Activated T-cell treated with anti-CD3 and anti-CD28 coated beads, Interleukin-2, amount 50 U/mL, for 24 hours (primary cell): ENCODE results near the gene ETV4.
"Not testable (repeated sequence)": the region's sequence is repeated elsewhere in the genome, so short reads cannot be mapped to it uniquely, and the experiment has no call there.

ENCODE experiments used
- DNase-seq: peaks from one replicate; pipeline ENCODE4 v3.0.0-alpha.2; 2020
- H3K27ac Mint-ChIP-seq: 2 replicates; pipeline ENCODE4 v1.8.0; 2020; ENCODE audit warnings: mild to moderate bottlenecking, mixed read lengths
- H3K27me3 Mint-ChIP-seq: 2 replicates; pipeline ENCODE4 v1.8.0; 2020; ENCODE audit warnings: mixed read lengths
- H3K36me3 Mint-ChIP-seq: 2 replicates; pipeline ENCODE4 v1.8.0; 2020; ENCODE audit warnings: low read depth, mixed read lengths
- H3K4me1 Mint-ChIP-seq: 2 replicates; pipeline ENCODE4 v1.8.0; 2020; ENCODE audit warnings: low read depth, mixed read lengths
- H3K4me3 Mint-ChIP-seq: 2 replicates; pipeline ENCODE4 v1.8.0; 2020; ENCODE audit warnings: mild to moderate bottlenecking, moderate library complexity, mixed read lengths
- H3K9me3 Mint-ChIP-seq: 2 replicates; pipeline ENCODE4 v1.8.0; 2020; ENCODE audit warnings: mixed read lengths

Gene ETV4

DNA sequence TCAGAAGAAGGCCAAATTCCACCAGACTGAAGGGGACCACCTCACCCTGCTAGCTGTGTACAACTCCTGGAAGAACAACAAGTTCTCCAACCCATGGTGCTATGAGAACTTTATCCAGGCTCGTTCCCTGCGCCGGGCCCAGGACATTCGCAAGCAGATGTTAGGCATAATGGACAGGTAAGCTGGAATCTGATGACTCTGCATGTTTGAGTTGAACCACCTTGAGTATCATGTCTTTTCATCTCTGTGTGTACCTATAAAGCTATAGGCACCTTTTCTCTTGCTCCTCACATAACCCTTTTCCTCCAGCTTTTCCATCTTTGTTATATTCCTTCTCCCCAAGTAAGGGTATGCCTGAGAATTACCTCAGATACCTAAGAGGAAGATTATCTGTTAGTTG lies 24.8 kb downstream of the ETV4 start:
- H3K4me3 Mint-ChIP-seq, result no peak overlapping the region
- H3K27ac Mint-ChIP-seq, result no peak overlapping the region
- no peaks in the 10 kb centered on the region for H3K27me3 Mint-ChIP-seq
- H3K36me3 Mint-ChIP-seq, result peaks cover 97% of the 10 kb centered on the region
- H3K9me3 Mint-ChIP-seq, result no peaks in the 10 kb centered on the region
- peak; percentile 2 for DNase-seq
- H3K4me1 Mint-ChIP-seq, result peaks cover 15% of the 10 kb centered on the region

DNA sequence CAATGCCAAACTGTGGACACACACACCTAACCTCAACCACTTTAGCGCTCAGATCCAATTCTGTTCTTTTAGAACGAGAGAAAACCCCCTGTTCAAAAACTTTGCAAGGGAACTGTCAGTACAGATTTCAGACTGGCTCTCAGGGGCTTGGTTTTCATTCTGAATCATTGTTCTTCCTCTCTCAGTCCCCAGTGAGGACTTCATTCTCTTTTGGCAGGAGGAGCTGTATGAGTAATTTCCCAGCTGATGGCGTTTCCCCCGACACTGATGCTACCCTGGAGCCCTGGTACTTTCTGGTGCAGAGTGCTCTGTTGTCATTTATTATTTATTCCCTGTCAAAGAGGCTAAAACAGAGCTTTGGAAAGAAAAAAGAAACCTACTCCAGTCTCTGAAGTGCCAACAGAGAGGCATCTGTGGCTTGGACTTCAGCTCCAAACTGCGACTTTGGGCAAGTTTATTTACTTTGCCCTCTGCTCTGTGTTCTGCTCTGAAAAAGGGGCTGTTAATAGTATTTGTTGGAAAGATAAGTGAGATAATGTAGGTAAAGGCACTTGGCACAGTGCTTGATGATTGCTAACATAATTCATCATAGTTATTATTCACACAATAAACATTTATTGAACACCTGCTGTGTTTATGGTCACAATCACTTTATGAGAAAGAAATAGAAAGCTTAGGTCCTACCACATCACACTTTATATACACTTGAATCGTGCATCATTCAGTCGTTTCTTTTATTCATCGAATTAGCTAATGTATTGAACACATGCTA lies 28.3 kb downstream of the ETV4 start:
- peak; percentile 13 for DNase-seq
- Mint-ChIP-seq H3K36me3 (peaks cover 85% of the 10 kb centered on the region), H3K9me3 (no peaks in the 10 kb centered on the region), H3K4me1 (peaks cover 15% of the 10 kb centered on the region), H3K27ac (peak overlapping the region; percentile 56), H3K4me3 (no peak overlapping the region), H3K27me3 (no peaks in the 10 kb centered on the region)

DNA sequence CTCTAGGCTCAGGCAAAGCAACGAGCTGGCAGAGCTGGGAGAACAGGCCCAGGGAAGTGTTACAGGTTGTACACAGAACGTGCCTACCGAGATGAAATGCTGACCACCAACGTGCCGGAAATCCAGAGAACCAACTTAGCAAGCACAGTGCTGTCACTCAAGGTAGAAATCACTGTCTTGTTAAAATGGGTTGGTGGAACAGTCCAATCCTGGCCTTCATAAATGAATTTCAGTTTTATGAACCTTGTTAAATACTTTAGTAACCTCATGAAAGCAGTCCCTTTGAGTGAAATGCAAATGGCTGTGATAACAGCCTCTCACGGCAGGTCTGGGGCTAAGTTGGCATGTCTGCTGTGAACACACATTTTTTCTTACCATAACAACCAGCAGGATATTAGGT lies 29.0 kb downstream of the ETV4 start:
- Mint-ChIP-seq H3K27me3 (no peaks in the 10 kb centered on the region), H3K4me1 (peaks cover 15% of the 10 kb centered on the region), H3K36me3 (peaks cover 86% of the 10 kb centered on the region), H3K9me3 (no peaks in the 10 kb centered on the region), H3K4me3 (no peak overlapping the region), H3K27ac (peak overlapping the region; percentile 56)
- DNase-seq, result peak; percentile 2

DNA sequence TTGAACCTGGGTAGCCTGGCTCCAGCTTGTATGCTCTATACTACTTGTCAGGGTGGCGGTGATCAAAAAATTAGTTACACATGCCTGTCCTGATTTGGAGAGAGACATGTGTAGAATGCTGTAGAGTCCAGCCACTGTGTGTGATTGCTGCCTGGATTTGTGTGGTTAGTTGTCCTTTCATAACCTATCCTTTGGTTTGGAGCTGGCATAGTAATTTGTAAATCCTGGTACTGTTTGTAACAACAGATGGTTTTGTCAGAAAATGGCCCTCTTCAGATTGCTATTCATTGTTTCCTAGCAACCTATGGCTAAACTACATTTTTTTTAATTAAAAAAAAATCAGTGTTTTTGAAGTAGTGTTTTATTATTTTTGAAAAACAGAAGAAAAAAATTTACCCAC lies 30.5 kb downstream of the ETV4 start:
- no peak overlapping the region for H3K4me3 Mint-ChIP-seq
- no peak for DNase-seq
- H3K27me3 Mint-ChIP-seq, result no peaks in the 10 kb centered on the region
- H3K36me3 Mint-ChIP-seq, result peaks cover 80% of the 10 kb centered on the region
- peaks cover 15% of the 10 kb centered on the region for H3K4me1 Mint-ChIP-seq
- H3K27ac Mint-ChIP-seq, result no peak overlapping the region
- no peaks in the 10 kb centered on the region for H3K9me3 Mint-ChIP-seq

DNA sequence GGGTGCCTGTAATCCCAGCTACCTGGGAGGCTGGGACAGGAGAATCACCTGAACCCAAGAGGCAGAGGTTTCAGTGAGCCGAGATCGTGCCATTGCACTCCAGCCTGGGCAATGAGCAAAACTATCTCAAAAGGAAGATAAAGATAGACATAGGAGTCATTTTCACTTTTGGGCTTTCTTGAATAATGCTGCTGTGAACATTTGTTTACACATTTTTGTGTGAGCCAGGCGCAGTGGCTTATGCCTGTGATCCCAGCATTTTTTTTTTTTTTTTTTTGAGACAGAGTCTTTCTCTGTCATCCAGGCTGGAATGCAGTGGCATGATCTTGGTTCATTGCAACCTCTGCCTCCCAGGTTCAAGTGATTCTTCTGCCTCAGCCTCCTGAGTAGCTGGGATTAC lies 34.9 kb downstream of the ETV4 start:
- not testable (repeated sequence) for H3K4me3 Mint-ChIP-seq, DNase-seq, H3K9me3 Mint-ChIP-seq, H3K27me3 Mint-ChIP-seq, H3K4me1 Mint-ChIP-seq, H3K27ac Mint-ChIP-seq
- H3K36me3 Mint-ChIP-seq, result peaks cover 82% of the 10 kb centered on the region

DNA sequence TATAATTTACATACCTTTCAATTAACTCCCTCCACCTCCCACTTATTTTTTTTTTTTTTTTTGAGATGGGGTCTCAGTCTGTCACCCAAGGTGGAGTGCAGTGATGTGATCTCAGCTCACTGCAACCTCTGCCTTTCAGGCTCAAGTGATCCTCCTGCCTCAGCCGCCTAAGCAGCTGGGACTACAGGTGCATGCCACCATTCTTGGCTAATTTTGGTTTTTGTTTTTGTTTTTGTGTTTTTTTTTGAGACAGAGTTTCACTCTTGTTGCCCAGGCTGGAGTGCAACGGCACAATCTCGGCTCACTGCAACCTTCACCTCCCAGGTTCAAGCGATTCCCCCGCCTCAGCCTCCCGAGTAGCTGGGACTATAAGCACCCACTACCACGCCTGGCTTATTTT lies 36.7 kb downstream of the ETV4 start:
- peaks cover 87% of the 10 kb centered on the region for H3K36me3 Mint-ChIP-seq
- H3K4me1 Mint-ChIP-seq, H3K27ac Mint-ChIP-seq, H3K9me3 Mint-ChIP-seq, DNase-seq, H3K4me3 Mint-ChIP-seq, H3K27me3 Mint-ChIP-seq: not testable (repeated sequence)

DNA sequence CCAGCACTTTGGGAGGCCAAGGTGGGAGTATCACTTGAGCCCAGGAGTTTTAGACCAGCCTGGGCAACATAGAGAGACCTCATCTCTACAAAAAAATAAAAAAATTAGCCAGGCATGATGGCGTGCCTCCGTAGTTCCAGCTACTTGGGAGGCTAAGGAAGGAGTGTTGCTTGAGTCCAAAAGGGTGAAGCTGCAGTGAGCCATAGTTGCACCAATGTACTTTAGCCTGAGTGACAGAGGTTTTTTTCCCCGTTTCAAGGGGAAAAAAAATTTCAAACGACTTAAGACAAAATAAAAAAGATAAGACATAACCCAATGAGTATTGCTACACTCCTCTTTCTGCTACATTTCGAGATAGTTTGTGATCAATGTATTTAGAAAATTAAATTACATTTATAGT lies 55.5 kb downstream of the ETV4 start:
- Mint-ChIP-seq H3K9me3 (no peaks in the 10 kb centered on the region), H3K4me3 (no peak overlapping the region), H3K4me1 (peaks cover 19% of the 10 kb centered on the region), H3K36me3 (peaks cover 59% of the 10 kb centered on the region), H3K27me3 (no peaks in the 10 kb centered on the region), H3K27ac (no peak overlapping the region)
- no peak for DNase-seq

DNA sequence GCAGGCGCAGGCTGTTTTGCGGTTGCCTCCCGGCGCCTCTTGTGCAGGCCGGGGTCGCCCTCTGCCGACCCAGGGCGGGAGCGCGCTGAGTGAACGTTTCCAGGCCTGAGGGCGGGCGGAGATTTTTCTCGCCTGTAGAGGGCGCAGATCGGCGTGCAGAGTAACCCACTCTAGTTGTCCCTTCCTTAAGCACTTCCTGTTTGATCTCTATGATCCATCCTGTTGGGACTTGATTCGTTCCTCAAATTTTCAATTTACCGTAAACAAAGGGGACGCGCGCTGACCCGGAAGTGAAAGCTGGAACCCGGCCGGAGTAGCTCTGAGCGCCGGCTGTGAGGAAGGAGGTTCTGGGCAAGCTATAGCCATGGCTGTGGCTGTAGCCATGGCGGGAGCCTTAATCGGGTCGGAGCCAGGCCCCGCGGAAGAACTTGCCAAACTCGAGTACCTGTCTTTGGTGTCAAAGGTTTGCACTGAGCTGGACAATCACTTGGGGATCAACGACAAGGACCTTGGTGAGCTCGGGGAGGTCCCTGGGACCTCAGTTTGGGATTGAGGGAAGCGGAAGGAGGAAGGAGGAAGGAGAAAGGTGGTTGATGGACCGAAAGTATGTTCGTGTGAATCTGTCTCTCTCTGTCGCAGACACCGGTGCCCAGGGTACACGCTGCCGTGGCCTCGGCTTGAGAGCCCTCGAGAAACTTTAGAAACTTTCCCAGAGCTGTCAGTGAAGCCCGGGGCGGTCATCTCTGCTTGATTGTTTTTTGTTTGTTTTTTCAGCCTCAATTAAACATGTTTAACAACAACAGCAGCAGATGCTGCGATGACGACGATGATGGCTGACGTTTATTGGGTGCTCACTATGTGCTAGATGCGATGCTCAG lies 62.2 kb downstream of the ETV4 start, which contains the start of gene DHX8:
TSS of gene DHX8 (plus strand) at position 302 of the 878 bp plus-strand sequence. CDS start at position 365, 63 bp downstream.
- Mint-ChIP-seq H3K9me3 (no peaks in the 10 kb centered on the region), H3K27ac (peak within 1 kb of the TSS; percentile 95), H3K36me3 (peaks cover 12% of the 10 kb centered on the region), H3K4me1 (peaks cover 37% of the 10 kb centered on the region), H3K27me3 (no peaks in the 10 kb centered on the region), H3K4me3 (peak within 1 kb of the TSS; percentile 100)
- peak; percentile 99 for DNase-seq

DNA sequence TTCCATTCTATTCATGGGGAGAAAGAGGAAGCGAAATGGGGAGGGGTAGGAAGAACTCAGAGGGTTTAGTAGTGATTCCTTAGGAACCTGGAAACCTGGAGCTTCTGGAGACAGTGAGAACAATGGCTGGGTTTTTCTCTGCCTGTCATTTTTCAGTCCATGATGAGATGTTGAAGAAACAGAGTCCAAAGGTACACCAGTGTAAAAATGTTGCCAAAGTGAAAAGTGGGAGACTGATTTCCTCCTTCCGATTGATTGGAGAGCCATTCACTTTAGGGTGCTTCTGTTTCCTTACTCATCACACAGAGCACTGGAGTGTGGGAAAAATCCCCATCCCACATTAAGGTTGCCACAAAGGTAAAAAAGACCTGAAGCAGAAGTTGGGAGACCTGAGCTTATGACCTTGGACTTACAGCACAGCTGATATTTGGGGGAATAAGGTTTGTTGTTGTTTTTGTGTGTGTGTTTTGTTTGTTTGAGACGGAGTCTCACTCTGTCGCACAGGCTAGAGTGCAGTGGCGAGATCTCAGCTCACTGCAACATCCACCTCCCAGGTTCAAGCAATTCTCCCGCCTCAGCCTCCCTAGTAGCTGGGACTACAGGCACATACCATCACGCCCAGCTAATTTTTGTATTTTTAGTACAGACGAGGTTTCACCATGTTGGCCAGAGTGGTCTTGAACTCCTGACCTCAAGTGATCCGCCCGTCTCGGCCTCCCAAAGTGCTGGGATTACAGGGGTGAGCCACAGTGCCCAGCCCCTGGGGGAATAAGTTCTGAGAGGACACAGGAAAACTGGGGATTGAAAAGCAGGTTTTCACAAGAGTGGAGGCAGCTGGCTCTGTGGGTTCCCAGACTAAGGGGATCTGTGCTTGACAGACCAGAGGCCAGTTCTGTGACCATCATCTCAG lies 63.8 kb downstream of the ETV4 start:
- Mint-ChIP-seq H3K9me3 (no peaks in the 10 kb centered on the region), H3K4me1 (peaks cover 31% of the 10 kb centered on the region), H3K4me3 (no peak overlapping the region), H3K36me3 (peaks cover 12% of the 10 kb centered on the region), H3K27me3 (no peaks in the 10 kb centered on the region), H3K27ac (peak overlapping the region; percentile 11)
- no peak for DNase-seq

DNA sequence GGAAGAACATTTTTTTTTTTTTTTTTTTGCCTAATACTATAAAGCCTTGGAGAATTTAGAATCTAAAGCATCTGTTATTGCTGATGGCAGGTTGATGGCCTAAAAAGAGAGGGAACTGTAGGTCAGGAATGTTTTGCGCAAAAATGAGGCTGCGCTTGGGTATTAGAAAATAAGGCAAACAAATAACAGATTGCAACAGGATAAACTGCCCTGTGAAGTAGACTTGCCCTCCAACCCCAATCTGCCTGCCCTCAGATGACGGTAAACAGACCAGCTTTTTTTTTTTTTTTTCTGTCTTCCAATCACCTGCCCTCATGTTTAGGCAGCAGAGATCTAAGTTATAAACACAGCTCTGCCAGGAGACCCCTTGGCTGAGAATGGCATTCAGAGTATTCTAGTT lies 66.2 kb downstream of the ETV4 start:
- peaks cover 10% of the 10 kb centered on the region for H3K36me3 Mint-ChIP-seq
- H3K9me3 Mint-ChIP-seq, result no peaks in the 10 kb centered on the region
- H3K4me3 Mint-ChIP-seq, result no peak overlapping the region
- DNase-seq, result no peak
- H3K4me1 Mint-ChIP-seq, result peaks cover 14% of the 10 kb centered on the region
- H3K27me3 Mint-ChIP-seq, result no peaks in the 10 kb centered on the region
- H3K27ac Mint-ChIP-seq, result no peak overlapping the region
